Measurements from ENCODE around the gene MBNL1. TPM values are rescaled to one million over a fixed set of nuclear protein-coding genes. Genes with fewer than 3 reads are reported as not detected.
A peak's percentile ranks its signal among the peaks of the same experiment; 100 is the strongest.

The MBNL1 gene
- total RNA-seq, 1 experiment from 2014 or later, result 200 TPM

DNA sequence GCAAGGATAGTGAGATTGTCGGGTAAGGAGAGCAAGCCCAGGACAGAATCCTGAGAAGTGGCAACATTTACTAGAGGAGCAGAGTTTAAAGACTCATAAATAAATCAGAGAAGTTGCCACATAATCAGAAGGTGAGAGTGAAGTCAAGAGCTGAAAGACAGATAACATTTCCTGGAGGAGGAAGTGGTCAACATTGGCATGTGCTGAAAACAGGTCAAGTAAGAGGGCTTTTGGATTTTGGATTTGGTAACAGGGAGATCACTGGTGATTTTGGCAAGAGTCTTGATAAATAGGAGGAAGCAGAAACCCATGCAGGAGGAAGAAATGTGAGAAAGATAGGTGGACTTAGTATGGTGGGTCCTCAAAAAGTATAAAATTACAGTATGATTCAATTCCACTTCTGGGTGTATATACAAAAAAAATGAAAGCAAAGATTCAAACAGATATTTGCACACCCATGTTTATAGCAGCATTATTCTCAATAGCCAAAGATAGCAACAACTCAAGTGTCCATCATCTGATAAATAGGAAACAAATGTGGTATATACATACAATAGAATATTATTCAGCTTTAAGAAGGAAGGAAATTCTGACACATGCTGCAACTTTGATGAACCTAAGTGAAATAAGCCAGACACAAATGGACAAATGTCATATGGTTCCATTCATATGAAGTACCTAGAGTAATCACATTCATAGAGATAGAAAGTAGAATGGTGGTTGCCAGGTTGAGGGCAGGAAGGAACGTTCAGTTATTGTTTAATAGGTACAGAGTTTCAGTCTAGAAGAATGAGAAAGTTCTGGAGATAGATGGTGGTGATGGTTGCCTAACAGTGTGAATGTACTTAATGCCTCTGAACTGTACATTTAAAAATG lies 27.3 kb upstream of the MBNL1 start:
- peaks cover 5 to 21% of the 10 kb centered on the region in 2 experiments; a peak in 3 of 4 replicates for H3K4me1 ChIP-seq (ENCODE audit: control insufficient read depth in 1 of 2, insufficient read depth in 2 of 2, low read length in 2 of 2)
- ATAC-seq, result no peak
- DNase-seq (ENCODE audit: low read depth, low spot score), result no peak
- no peak overlapping the region for H3K27ac ChIP-seq (ENCODE audit: low read depth, low read length)
- CTCF ChIA-PET, result no interaction called here
- H3K9me3 ChIP-seq (ENCODE audit: control insufficient read depth in 1 of 2, insufficient read depth in 1 of 2, low read depth in 1 of 2, low read length in 2 of 2), result no peaks in the 10 kb centered on the region
- H2AFZ ChIP-seq (ENCODE audit: low read depth, low read length, poor library complexity, severe bottlenecking), result peak overlapping the region; percentile 97
- no peaks in the 10 kb centered on the region for H3K36me3 ChIP-seq (ENCODE audit: control insufficient read depth in 1 of 2, insufficient read depth in 2 of 2, low read length in 2 of 2)
- TF ChIP-seq YY1 (IDR thresholded peaks at IDR 0.05; ENCODE audit: extremely low read depth, insufficient replicate concordance, low read depth, low read length), result no peak
- no peak for TF ChIP-seq ZBTB33 (IDR thresholded peaks at IDR 0.05; ENCODE audit: extremely low read depth, insufficient replicate concordance, low read length)
- no peak for TF ChIP-seq ZFX (IDR thresholded peaks at IDR 0.05)
- no peak for TF ChIP-seq JUND (IDR thresholded peaks at IDR 0.05)
- BruUV-seq (replicated peaks), result no TSS peak
- POLR2A ChIA-PET, result no interaction called here
- no peak overlapping the region for H3K4me3 ChIP-seq (replicated peaks in 1 of 2; ENCODE audit: low read depth in 1 of 2, low read length in 2 of 2)
- H3K9ac ChIP-seq (ENCODE audit: low read length), result no peak overlapping the region
- no peak overlapping the region for H3K4me2 ChIP-seq (ENCODE audit: low read length)
- no peaks in the 10 kb centered on the region for H3K79me2 ChIP-seq (ENCODE audit: insufficient read depth, low read length)
- no peaks in the 10 kb centered on the region for H3K27me3 ChIP-seq (ENCODE audit: insufficient read depth, low read length)
- no peaks in the 10 kb centered on the region for H4K20me1 ChIP-seq (ENCODE audit: insufficient read depth)
- no peaks in the 10 kb centered on the region for H3K9me2 ChIP-seq (ENCODE audit: insufficient read depth)
- intact Hi-C loops (cut with micrococcal nuclease), result no loop called here
- RAD21 ChIA-PET (ENCODE audit: low non-redundant PET in 1 of 2, low total read pairs in 2 of 2, uncharacterized antibody in 2 of 2, unreplicated experiment in 2 of 2), result no interaction called here

- POLR2A ChIA-PET, result no interaction called here
- Histone ChIP-seq H3K79me2 (ENCODE audit: insufficient read depth, low read length) (no peaks in the 10 kb centered on the region), H3K9me2 (ENCODE audit: insufficient read depth) (no peaks in the 10 kb centered on the region), H4K20me1 (ENCODE audit: insufficient read depth) (no peaks in the 10 kb centered on the region), H2AFZ (ENCODE audit: low read depth, low read length, poor library complexity, severe bottlenecking) (peak overlapping the region; percentile 48), H3K4me2 (ENCODE audit: low read length) (no peak overlapping the region), H3K9ac (ENCODE audit: low read length) (no peak overlapping the region), H3K4me3 (replicated peaks in 1 of 2; ENCODE audit: low read depth in 1 of 2, low read length in 2 of 2) (no peak overlapping the region), H3K36me3 (ENCODE audit: control insufficient read depth in 1 of 2, insufficient read depth in 2 of 2, low read length in 2 of 2) (no peaks in the 10 kb centered on the region), H3K27me3 (ENCODE audit: insufficient read depth, low read length) (no peaks in the 10 kb centered on the region), H3K9me3 (ENCODE audit: control insufficient read depth in 1 of 2, insufficient read depth in 1 of 2, low read depth in 1 of 2, low read length in 2 of 2) (no peaks in the 10 kb centered on the region), H3K4me1 (ENCODE audit: control insufficient read depth in 1 of 2, insufficient read depth in 2 of 2, low read length in 2 of 2) (peaks cover 5 to 16% of the 10 kb centered on the region in 2 experiments; a peak in 2 of 4 replicates), H3K27ac (ENCODE audit: low read depth, low read length) (no peak overlapping the region)
- CTCF ChIA-PET, result no interaction called here
- intact Hi-C loops (cut with micrococcal nuclease), result no loop called here
- no peak for ATAC-seq
- no TSS peak for BruUV-seq (replicated peaks)
- no peak for DNase-seq (ENCODE audit: low read depth, low spot score)
- RAD21 ChIA-PET (ENCODE audit: low non-redundant PET in 1 of 2, low total read pairs in 2 of 2, uncharacterized antibody in 2 of 2, unreplicated experiment in 2 of 2), result no interaction called here
- TF ChIP-seq ZNF274 (IDR thresholded peaks at IDR 0.05; ENCODE audit: low read depth, low read length) (no peak), POLR2A (IDR thresholded peaks at IDR 0.05; ENCODE audit: borderline replicate concordance, extremely low read depth, insufficient read depth, insufficient read length) (no peak), FOSL1 (IDR thresholded peaks at IDR 0.05; ENCODE audit: low read depth) (no peak), EZH2 (IDR thresholded peaks at IDR 0.05) (no peak), ZFX (IDR thresholded peaks at IDR 0.05) (no peak), CBX3 (IDR thresholded peaks at IDR 0.05; ENCODE audit: low read depth) (no peak), SRF (IDR thresholded peaks at IDR 0.05; ENCODE audit: low read depth) (no peak), POLR2AphosphoS5 (IDR thresholded peaks at IDR 0.05; ENCODE audit: low read depth, low read length) (no peak), JUND (IDR thresholded peaks at IDR 0.05) (no peak), CEBPB (IDR thresholded peaks at IDR 0.05; ENCODE audit: low read depth) (no peak), SIN3A (IDR thresholded peaks at IDR 0.05; ENCODE audit: low read depth) (no peak), YY1 (IDR thresholded peaks at IDR 0.05; ENCODE audit: extremely low read depth, insufficient replicate concordance, low read depth, low read length) (no peak), RAD21 (IDR thresholded peaks at IDR 0.05; ENCODE audit: low read depth) (no peak)
- TF ChIP-seq, protein P1, sequence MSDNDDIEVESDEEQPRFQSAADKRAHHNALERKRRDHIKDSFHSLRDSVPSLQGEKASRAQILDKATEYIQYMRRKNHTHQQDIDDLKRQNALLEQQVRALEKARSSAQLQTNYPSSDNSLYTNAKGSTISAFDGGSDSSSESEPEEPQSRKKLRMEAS (IDR thresholded peaks at IDR 0.05), result no peak
- TF ChIP-seq, protein P2, sequence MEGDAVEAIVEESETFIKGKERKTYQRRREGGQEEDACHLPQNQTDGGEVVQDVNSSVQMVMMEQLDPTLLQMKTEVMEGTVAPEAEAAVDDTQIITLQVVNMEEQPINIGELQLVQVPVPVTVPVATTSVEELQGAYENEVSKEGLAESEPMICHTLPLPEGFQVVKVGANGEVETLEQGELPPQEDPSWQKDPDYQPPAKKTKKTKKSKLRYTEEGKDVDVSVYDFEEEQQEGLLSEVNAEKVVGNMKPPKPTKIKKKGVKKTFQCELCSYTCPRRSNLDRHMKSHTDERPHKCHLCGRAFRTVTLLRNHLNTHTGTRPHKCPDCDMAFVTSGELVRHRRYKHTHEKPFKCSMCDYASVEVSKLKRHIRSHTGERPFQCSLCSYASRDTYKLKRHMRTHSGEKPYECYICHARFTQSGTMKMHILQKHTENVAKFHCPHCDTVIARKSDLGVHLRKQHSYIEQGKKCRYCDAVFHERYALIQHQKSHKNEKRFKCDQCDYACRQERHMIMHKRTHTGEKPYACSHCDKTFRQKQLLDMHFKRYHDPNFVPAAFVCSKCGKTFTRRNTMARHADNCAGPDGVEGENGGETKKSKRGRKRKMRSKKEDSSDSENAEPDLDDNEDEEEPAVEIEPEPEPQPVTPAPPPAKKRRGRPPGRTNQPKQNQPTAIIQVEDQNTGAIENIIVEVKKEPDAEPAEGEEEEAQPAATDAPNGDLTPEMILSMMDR (IDR thresholded peaks at IDR 0.05 in 2 of 3, conservative IDR thresholded peaks at IDR 0.05 in 1 of 3; ENCODE audit: borderline replicate concordance in 1 of 3, insufficient read depth in 1 of 3, low read depth in 2 of 3, low read length in 2 of 3), result no peak
Observed at GRCh38 chr3:152243301-152243711, 25.4 kb upstream of the MBNL1 start.
